ENCODE measurements around the gene TSC1. TPM values are rescaled to one million over a fixed set of nuclear protein-coding genes. Genes with fewer than 3 reads are reported as not detected.

Gene TSC1
- total and polyA plus RNA-seq, 2 donors from 2014 or later = 13.1 to 45.4 TPM

GRCh38 chr9:132961002-132961401 lies 16.6 kb upstream of the TSC1 start:
- Histone ChIP-seq H3K27ac (ENCODE audit: low read depth in 2 of 2, low read length in 2 of 2) (no peak overlapping the region), H3K9me3 (ENCODE audit: control insufficient read depth in 2 of 3, insufficient read depth in 1 of 3, low read length in 3 of 3) (no peaks in the 10 kb centered on the region), H3K9ac (ENCODE audit: low read length in 3 of 3) (no peak overlapping the region), H3K4me3 (ENCODE audit: low read length in 3 of 3) (no peak overlapping the region), H3K4me1 (ENCODE audit: control insufficient read depth in 2 of 3, insufficient read depth in 2 of 3, low read depth in 1 of 3, low read length in 3 of 3) (no peaks in the 10 kb centered on the region), H3K36me3 (ENCODE audit: control insufficient read depth in 2 of 3, insufficient read depth in 3 of 3, low read length in 3 of 3) (no peaks in the 10 kb centered on the region), H3K27me3 (ENCODE audit: control insufficient read depth, insufficient read depth, low read length) (no peaks in the 10 kb centered on the region)
- FAIRE-seq = no peak
- no peak for DNase-seq
- TF ChIP-seq CTCF (IDR thresholded peaks at IDR 0.05; ENCODE audit: borderline replicate concordance, extremely low read depth, insufficient read depth) = no peak
- intact Hi-C loops (cut with DNase I) = no loop called here

DNA sequence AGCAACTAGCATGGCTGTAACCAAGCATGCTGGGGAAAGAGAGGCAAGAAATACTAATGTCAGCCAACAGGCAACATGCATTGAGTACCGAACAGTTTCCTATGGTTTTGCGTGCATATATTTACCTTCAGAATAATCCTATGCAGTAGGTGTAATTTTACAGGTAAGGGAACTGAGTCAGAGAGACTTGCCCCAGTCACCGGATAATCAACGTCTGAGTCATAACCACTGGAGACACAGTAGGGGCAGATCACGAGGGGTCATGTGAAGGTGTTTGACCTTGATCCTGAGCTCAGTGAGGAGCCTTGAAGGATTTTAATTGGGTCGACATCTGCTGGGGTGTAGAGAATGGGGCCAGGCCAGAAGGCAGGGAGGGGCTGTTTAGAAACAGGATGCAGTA lies 13.4 kb upstream of the TSC1 start:
- FAIRE-seq (no peak), DNase-seq (no peak)
- H3K9me3 ChIP-seq (ENCODE audit: control insufficient read depth in 2 of 3, insufficient read depth in 1 of 3, low read length in 3 of 3) = no peaks in the 10 kb centered on the region
- no peak for TF ChIP-seq CTCF (IDR thresholded peaks at IDR 0.05; ENCODE audit: borderline replicate concordance, extremely low read depth, insufficient read depth)
- no peak overlapping the region for H3K4me3 ChIP-seq (ENCODE audit: low read length in 3 of 3)
- no peaks in the 10 kb centered on the region for H3K27me3 ChIP-seq (ENCODE audit: control insufficient read depth, insufficient read depth, low read length)
- no peak overlapping the region for H3K27ac ChIP-seq (ENCODE audit: low read depth in 2 of 2, low read length in 2 of 2)
- no peaks in the 10 kb centered on the region for H3K36me3 ChIP-seq (ENCODE audit: control insufficient read depth in 2 of 3, insufficient read depth in 3 of 3, low read length in 3 of 3)
- intact Hi-C loops (cut with DNase I) = no loop called here
- no peaks in the 10 kb centered on the region for H3K4me1 ChIP-seq (ENCODE audit: control insufficient read depth in 2 of 3, insufficient read depth in 2 of 3, low read depth in 1 of 3, low read length in 3 of 3)
- H3K9ac ChIP-seq (ENCODE audit: low read length in 3 of 3) = no peak overlapping the region

DNA sequence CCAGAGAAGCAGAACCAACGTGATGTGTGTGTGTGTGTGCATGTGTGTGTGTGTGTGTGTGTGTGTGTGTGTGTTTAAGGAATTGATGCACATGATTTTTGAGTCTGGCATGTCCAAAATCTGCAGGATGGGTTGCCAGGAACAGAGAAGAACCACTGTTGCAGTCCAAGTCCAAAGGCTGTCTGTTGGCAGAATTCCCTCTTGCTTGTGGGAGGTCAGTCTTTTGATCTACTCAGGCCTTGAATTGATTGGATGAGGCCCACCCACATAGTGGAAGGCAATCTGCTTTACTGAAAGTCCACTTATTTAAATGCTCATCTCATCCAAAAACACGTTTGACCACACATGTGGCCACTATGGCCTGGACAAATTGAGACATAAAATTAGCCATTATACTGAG lies 11.4 kb upstream of the TSC1 start:
- Histone ChIP-seq H3K36me3 (ENCODE audit: control insufficient read depth in 2 of 3, insufficient read depth in 3 of 3, low read length in 3 of 3) (no peaks in the 10 kb centered on the region), H3K4me3 (ENCODE audit: low read length in 3 of 3) (no peak overlapping the region), H3K27ac (ENCODE audit: low read depth in 2 of 2, low read length in 2 of 2) (no peak overlapping the region), H3K9ac (ENCODE audit: low read length in 3 of 3) (no peak overlapping the region), H3K4me1 (ENCODE audit: control insufficient read depth in 2 of 3, insufficient read depth in 2 of 3, low read depth in 1 of 3, low read length in 3 of 3) (no peaks in the 10 kb centered on the region), H3K27me3 (ENCODE audit: control insufficient read depth, insufficient read depth, low read length) (no peaks in the 10 kb centered on the region), H3K9me3 (ENCODE audit: control insufficient read depth in 2 of 3, insufficient read depth in 1 of 3, low read length in 3 of 3) (no peaks in the 10 kb centered on the region)
- TF ChIP-seq CTCF (IDR thresholded peaks at IDR 0.05; ENCODE audit: borderline replicate concordance, extremely low read depth, insufficient read depth) = no peak
- FAIRE-seq (no peak), DNase-seq (no peak)
- intact Hi-C loops (cut with DNase I) = no loop called here

- no peaks in the 10 kb centered on the region for H3K36me3 ChIP-seq (ENCODE audit: control insufficient read depth in 2 of 3, insufficient read depth in 3 of 3, low read length in 3 of 3)
- H3K4me1 ChIP-seq (ENCODE audit: control insufficient read depth in 2 of 3, insufficient read depth in 2 of 3, low read depth in 1 of 3, low read length in 3 of 3) = no peaks in the 10 kb centered on the region
- intact Hi-C loops (cut with DNase I) = no loop called here
- H3K9ac ChIP-seq (ENCODE audit: low read length in 3 of 3) = no peak overlapping the region
- H3K4me3 ChIP-seq (ENCODE audit: low read length in 3 of 3) = no peak overlapping the region
- no peak overlapping the region for H3K27ac ChIP-seq (ENCODE audit: low read depth in 2 of 2, low read length in 2 of 2)
- no peak for TF ChIP-seq CTCF (IDR thresholded peaks at IDR 0.05; ENCODE audit: borderline replicate concordance, extremely low read depth, insufficient read depth)
- FAIRE-seq = no peak
- H3K9me3 ChIP-seq (ENCODE audit: control insufficient read depth in 2 of 3, insufficient read depth in 1 of 3, low read length in 3 of 3) = no peaks in the 10 kb centered on the region
- no peak for DNase-seq
- H3K27me3 ChIP-seq (ENCODE audit: control insufficient read depth, insufficient read depth, low read length) = no peaks in the 10 kb centered on the region
Observed at GRCh38 chr9:132955123-132955522, 10.7 kb upstream of the TSC1 start.
